MM.1S (cell line): ENCODE results near the gene DGKG.

Experiments
- DNase-seq: peaks from one replicate; pipeline ENCODE4 v3.0.0-alpha.2; 2015
- H2AFZ ChIP-seq: fragments of 300-600 bp; sonication (generic); 2 replicates; pipeline ENCODE4 v1.6.0; 2016; ENCODE audit warnings: antibody characterized with exemption, low read length
- H3F3A ChIP-seq: fragments of 300-600 bp; sonication (generic); 2 replicates; pipeline ENCODE4 v1.6.1; 2016; ENCODE audit warnings: mild to moderate bottlenecking, antibody characterized with exemption, low read length, moderate library complexity, mixed read lengths; ENCODE audit not compliant: insufficient read depth
- H3K27ac ChIP-seq: fragments of 300-600 bp; sonication (generic); 2 replicates; pipeline ENCODE4 v1.5.1; 2016; ENCODE audit warnings: mild to moderate bottlenecking, low read length
- H3K27me3 ChIP-seq: fragments of 300-600 bp; sonication (generic); replicated peaks from 2 replicates; pipeline ENCODE4 v1.6.0; 2016; ENCODE audit warnings: low read length; ENCODE audit not compliant: insufficient read depth
- H3K36me3 ChIP-seq: fragments of 300-600 bp; sonication (generic); replicated peaks from 2 replicates; pipeline ENCODE4 v1.6.1; 2016; ENCODE audit warnings: mild to moderate bottlenecking, low read length, mixed read lengths; ENCODE audit not compliant: insufficient read depth
- H3K4me1 ChIP-seq: fragments of 300-600 bp; sonication (generic); 2 replicates; pipeline ENCODE4 v1.6.1; 2016; ENCODE audit warnings: low read length, mixed read lengths
- H3K4me2 ChIP-seq: fragments of 300-600 bp; sonication (generic); 2 replicates; pipeline ENCODE4 v1.6.0; 2016; ENCODE audit warnings: low read depth, low read length
- H3K4me3 ChIP-seq: fragments of 300-600 bp; sonication (generic); 2 replicates; pipeline ENCODE4 v1.5.1; 2016; ENCODE audit warnings: low read length, mixed read lengths
- H3K79me2 ChIP-seq: fragments of 300-600 bp; sonication (generic); 2 replicates; pipeline ENCODE4 v1.6.1; 2016; ENCODE audit warnings: mixed run types, low read length, mixed read lengths
- H3K9ac ChIP-seq: fragments of 300-600 bp; sonication (generic); 2 replicates; pipeline ENCODE4 v1.6.1; 2016; ENCODE audit warnings: low read length, mixed read lengths
- H3K9me2 ChIP-seq: fragments of 300-600 bp; sonication (generic); replicated peaks from 2 replicates; pipeline ENCODE4 v1.6.1; 2016; ENCODE audit warnings: mild to moderate bottlenecking, low read length, mixed read lengths; ENCODE audit not compliant: insufficient read depth
- H3K9me3 ChIP-seq: fragments of 300-600 bp; sonication (generic); replicated peaks from 2 replicates; pipeline ENCODE4 v1.6.1; 2016; ENCODE audit warnings: mild to moderate bottlenecking, low read length, mixed read lengths; ENCODE audit not compliant: insufficient read depth
- H4K20me1 ChIP-seq: fragments of 300-600 bp; sonication (generic); 2 replicates; pipeline ENCODE4 v1.6.1; 2016; ENCODE audit warnings: mild to moderate bottlenecking, low read length, moderate library complexity, mixed read lengths; ENCODE audit not compliant: insufficient read depth
- EZH2 ChIP-seq: fragments of 300-600 bp; sonication (generic); optimal IDR thresholded peaks from 2 replicates; pipeline ENCODE3; 2017; ENCODE audit warnings: low read depth, mild to moderate bottlenecking, antibody characterized with exemption, low read length, mixed read lengths
- EZH2phosphoT487 ChIP-seq: fragments of 300-600 bp; sonication (generic); IDR thresholded peaks from 2 replicates; pipeline ENCODE4 v1.6.1; 2018; ENCODE audit warnings: antibody characterized with exemption, low read length
- TF ChIP-seq, protein P1 (sequence below): fragments of 300-600 bp; sonication (generic); IDR thresholded peaks from 2 replicates; pipeline ENCODE4 v1.5.1; 2016; ENCODE audit warnings: antibody characterized with exemption, low read length, mixed read lengths

DGKG gene

DNA sequence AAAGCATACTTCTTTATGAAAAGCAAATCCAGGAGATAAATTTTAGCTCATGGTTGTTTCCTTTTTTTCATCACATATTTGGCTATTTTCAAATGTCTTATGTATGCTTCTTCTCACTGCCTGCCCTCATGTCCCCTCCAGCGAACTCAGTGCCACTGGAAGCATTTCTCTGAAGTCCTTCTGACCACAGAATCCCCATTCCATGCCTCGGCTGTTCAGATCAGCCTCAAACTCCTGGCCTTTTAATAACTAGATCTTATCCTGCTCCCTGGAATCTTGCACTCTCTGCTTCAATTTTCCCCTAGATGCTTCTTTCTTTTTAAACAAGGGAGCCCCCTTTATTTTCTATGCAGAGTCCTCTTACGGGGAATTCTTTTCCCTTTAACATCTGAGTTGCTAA lies 263.3 kb downstream of the DGKG start:
- H3K9ac ChIP-seq = no peak overlapping the region
- no peaks in the 10 kb centered on the region for H3K27me3 ChIP-seq
- no peak overlapping the region for H3K4me3 ChIP-seq

GRCh38 chr3:186097663-186098451 lies 264.2 kb downstream of the DGKG start:
- no peak overlapping the region for H3K4me3 ChIP-seq
- peaks cover 6% of the 10 kb centered on the region; the same call in 1 of the 2 replicates for H3F3A ChIP-seq
- H3K27me3 ChIP-seq = no peaks in the 10 kb centered on the region
- no peaks in the 10 kb centered on the region for H3K9me3 ChIP-seq
- H4K20me1 ChIP-seq = no peaks in the 10 kb centered on the region
- H3K4me1 ChIP-seq = peaks cover 19% of the 10 kb centered on the region
- DNase-seq = no peak
- no peak overlapping the region for H3K9ac ChIP-seq
- no peaks in the 10 kb centered on the region for H3K9me2 ChIP-seq
- H2AFZ ChIP-seq = no peak overlapping the region
- TF ChIP-seq EZH2 (no peak), EZH2phosphoT487 (no peak)
- TF ChIP-seq, protein P1, sequence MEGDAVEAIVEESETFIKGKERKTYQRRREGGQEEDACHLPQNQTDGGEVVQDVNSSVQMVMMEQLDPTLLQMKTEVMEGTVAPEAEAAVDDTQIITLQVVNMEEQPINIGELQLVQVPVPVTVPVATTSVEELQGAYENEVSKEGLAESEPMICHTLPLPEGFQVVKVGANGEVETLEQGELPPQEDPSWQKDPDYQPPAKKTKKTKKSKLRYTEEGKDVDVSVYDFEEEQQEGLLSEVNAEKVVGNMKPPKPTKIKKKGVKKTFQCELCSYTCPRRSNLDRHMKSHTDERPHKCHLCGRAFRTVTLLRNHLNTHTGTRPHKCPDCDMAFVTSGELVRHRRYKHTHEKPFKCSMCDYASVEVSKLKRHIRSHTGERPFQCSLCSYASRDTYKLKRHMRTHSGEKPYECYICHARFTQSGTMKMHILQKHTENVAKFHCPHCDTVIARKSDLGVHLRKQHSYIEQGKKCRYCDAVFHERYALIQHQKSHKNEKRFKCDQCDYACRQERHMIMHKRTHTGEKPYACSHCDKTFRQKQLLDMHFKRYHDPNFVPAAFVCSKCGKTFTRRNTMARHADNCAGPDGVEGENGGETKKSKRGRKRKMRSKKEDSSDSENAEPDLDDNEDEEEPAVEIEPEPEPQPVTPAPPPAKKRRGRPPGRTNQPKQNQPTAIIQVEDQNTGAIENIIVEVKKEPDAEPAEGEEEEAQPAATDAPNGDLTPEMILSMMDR = no peak
- no peak overlapping the region for H3K4me2 ChIP-seq
- H3K79me2 ChIP-seq = no peaks in the 10 kb centered on the region
- no peak overlapping the region for H3K27ac ChIP-seq
- no peaks in the 10 kb centered on the region for H3K36me3 ChIP-seq

More for the DNA sequence above, 263.3 kb downstream of the DGKG start:
- no peaks in the 10 kb centered on the region for H3K79me2 ChIP-seq
- peaks cover 6% of the 10 kb centered on the region; the same call in 1 of the 2 replicates for H3F3A ChIP-seq
- no peak overlapping the region for H2AFZ ChIP-seq
- TF ChIP-seq EZH2phosphoT487 (no peak), EZH2 (no peak)
- TF ChIP-seq, protein P1 = no peak
- H3K36me3 ChIP-seq = no peaks in the 10 kb centered on the region
- no peaks in the 10 kb centered on the region for H3K9me2 ChIP-seq
- no peak for DNase-seq
- H3K4me2 ChIP-seq = no peak overlapping the region
- H3K9me3 ChIP-seq = no peaks in the 10 kb centered on the region
- peaks cover 19% of the 10 kb centered on the region for H3K4me1 ChIP-seq
- no peak overlapping the region for H3K27ac ChIP-seq
- H4K20me1 ChIP-seq = no peaks in the 10 kb centered on the region

GRCh38 chr3:186097317-186097662 lies 264.7 kb downstream of the DGKG start:
- TF ChIP-seq EZH2 = no peak
- TF ChIP-seq, protein P1 = no peak
- no peak for TF ChIP-seq EZH2phosphoT487
- Histone ChIP-seq H3F3A (peaks cover 6% of the 10 kb centered on the region; the same call in 1 of the 2 replicates), H4K20me1 (no peaks in the 10 kb centered on the region), H3K4me1 (peaks cover 19% of the 10 kb centered on the region), H3K4me2 (no peak overlapping the region), H3K27me3 (no peaks in the 10 kb centered on the region), H3K9ac (no peak overlapping the region), H2AFZ (no peak overlapping the region), H3K36me3 (no peaks in the 10 kb centered on the region), H3K27ac (no peak overlapping the region), H3K79me2 (no peaks in the 10 kb centered on the region), H3K9me3 (no peaks in the 10 kb centered on the region), H3K9me2 (no peaks in the 10 kb centered on the region), H3K4me3 (no peak overlapping the region)
- no peak for DNase-seq
